ENCODE data around the gene EIF2AK3.

DNA sequence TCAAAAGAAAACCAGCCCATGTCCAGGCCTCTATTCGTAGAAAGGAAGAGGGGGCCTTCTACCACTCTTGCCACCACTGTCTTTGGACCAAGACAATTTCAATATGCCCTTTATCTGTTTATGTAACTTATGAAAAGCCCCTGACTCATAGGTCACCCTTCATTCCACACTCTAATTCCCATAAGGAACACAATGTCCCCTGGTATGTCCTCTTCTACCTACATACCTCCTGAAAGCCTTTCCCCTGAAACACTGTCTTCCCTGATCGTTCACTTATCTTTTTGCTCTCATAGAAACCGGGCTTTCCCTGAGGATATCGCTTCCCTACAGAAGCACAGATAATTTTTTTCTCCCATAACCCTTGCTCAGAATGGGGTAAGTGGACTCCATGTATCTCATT lies 13.3 kb downstream of the EIF2AK3 start:
- TF ChIP-seq CTCF (IDR thresholded peaks at IDR 0.05): no peak
- no peak for TF ChIP-seq RAD21 (IDR thresholded peaks at IDR 0.05; ENCODE audit: low read length)
- TF ChIP-seq, protein P1, sequence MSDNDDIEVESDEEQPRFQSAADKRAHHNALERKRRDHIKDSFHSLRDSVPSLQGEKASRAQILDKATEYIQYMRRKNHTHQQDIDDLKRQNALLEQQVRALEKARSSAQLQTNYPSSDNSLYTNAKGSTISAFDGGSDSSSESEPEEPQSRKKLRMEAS (IDR thresholded peaks at IDR 0.05; ENCODE audit: low read depth): no peak
- TF ChIP-seq, protein P2, sequence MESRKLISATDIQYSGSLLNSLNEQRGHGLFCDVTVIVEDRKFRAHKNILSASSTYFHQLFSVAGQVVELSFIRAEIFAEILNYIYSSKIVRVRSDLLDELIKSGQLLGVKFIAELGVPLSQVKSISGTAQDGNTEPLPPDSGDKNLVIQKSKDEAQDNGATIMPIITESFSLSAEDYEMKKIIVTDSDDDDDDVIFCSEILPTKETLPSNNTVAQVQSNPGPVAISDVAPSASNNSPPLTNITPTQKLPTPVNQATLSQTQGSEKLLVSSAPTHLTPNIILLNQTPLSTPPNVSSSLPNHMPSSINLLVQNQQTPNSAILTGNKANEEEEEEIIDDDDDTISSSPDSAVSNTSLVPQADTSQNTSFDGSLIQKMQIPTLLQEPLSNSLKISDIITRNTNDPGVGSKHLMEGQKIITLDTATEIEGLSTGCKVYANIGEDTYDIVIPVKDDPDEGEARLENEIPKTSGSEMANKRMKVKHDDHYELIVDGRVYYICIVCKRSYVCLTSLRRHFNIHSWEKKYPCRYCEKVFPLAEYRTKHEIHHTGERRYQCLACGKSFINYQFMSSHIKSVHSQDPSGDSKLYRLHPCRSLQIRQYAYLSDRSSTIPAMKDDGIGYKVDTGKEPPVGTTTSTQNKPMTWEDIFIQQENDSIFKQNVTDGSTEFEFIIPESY (IDR thresholded peaks at IDR 0.05; ENCODE audit: borderline replicate concordance, low read depth): no peak
- no peak for TF ChIP-seq TAF1 (IDR thresholded peaks at IDR 0.05; ENCODE audit: borderline replicate concordance, low read depth, low read length)
- TF ChIP-seq RXRA (IDR thresholded peaks at IDR 0.05; ENCODE audit: borderline replicate concordance, low read depth): no peak
- no peak for TF ChIP-seq CHD2 (IDR thresholded peaks at IDR 0.05; ENCODE audit: low read length, partially characterized antibody)
- no peak for TF ChIP-seq POLR2AphosphoS5 (IDR thresholded peaks at IDR 0.05; ENCODE audit: low read depth, low read length)
- no peak for TF ChIP-seq NFIC (IDR thresholded peaks at IDR 0.05; ENCODE audit: borderline replicate concordance)
- no peak for TF ChIP-seq MXI1 (IDR thresholded peaks at IDR 0.05; ENCODE audit: low read depth, low read length)
- TF ChIP-seq FOXM1 (IDR thresholded peaks at IDR 0.05; ENCODE audit: low read depth): no peak
- TF ChIP-seq EZH2phosphoT487 (IDR thresholded peaks at IDR 0.05; ENCODE audit: borderline replicate concordance, low read depth): no peak
- no peak for TF ChIP-seq SIN3A (IDR thresholded peaks at IDR 0.05; ENCODE audit: borderline replicate concordance, low read depth, low read length)
